ENCODE measurements around the gene SASH1. TPM values are rescaled to one million over a fixed set of nuclear protein-coding genes. Genes with fewer than 3 reads are reported as not detected.

SASH1 gene
- polyA plus RNA-seq, 12 donors: 40.5 to 57.4 (median 47.6) TPM; not detected in 1

DNA sequence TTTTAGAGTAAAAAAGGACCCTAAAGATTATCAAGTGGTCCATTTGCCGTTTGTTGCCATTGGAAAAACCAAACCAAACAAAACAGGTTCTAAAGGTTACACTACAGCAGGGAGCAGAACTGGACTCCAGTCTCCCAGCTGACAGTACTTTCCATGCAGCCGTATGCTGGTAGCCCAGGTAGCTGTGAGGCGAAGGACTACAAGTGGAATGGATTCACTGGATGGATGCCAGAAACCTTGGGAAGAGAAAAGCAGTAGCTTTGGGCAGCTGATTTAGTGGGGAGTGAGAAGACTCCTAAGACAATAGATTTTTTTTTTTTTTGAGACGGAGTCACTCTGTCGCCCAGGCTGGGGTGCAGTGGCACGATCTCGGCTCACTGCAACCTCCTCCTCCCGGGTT is 88.3 kb downstream of the SASH1 start:
- DNase-seq: no peak

DNA sequence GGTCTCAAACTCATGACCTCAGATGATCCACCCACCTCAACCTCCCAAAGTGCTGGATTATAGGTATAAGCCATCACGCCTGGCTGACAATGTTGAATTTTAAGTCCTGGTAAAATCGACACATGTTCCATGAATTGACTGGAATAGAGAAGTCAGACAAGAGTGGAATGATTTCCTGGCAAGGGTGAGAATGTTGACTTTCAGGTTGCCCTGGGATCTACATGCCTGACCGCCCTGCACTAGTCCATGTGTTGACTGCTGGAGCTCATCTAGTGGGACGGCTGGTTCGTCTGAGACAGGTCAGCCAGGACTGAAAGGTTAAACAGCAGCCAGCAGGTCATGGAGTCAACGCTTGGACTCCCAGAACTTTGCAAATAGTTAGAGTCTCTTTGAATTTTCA is 88.8 kb downstream of the SASH1 start:
- DNase-seq: no peak

GRCh38 chr6:148431840-148432239 is 89.2 kb downstream of the SASH1 start:
- no peak for DNase-seq

- peak; percentile 63 for DNase-seq
These were observed 90.0 kb downstream of the SASH1 start for GRCh38 chr6:148432462-148433195.

DNA sequence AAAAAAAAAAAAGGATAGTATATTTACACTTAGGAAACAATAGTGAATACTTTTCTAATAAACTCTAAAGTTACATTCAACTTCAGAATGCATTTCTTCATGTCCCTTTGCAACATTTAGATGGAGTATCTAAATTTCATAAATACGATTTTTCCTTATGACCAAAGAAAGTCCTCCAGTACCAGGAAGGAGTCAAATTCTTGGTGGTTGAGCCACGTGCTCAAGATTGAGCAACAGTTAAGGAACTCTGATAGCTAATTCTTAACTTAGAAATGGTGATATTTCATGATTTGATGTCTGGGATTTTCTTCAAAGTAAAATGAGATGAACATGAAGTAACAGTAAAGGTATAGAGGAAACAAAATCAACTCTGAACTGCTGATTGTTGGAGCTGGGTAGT is 92.7 kb downstream of the SASH1 start:
- no peak for DNase-seq

- DNase-seq: no peak
These were observed 93.8 kb downstream of the SASH1 start for GRCh38 chr6:148436466-148436865.

GRCh38 chr6:148438632-148439031 is 96.0 kb downstream of the SASH1 start:
- no peak for DNase-seq

GRCh38 chr6:148440016-148440415 is 97.4 kb downstream of the SASH1 start:
- no peak for DNase-seq

GRCh38 chr6:148440877-148441453 is 98.3 kb downstream of the SASH1 start:
- DNase-seq: no peak

DNA sequence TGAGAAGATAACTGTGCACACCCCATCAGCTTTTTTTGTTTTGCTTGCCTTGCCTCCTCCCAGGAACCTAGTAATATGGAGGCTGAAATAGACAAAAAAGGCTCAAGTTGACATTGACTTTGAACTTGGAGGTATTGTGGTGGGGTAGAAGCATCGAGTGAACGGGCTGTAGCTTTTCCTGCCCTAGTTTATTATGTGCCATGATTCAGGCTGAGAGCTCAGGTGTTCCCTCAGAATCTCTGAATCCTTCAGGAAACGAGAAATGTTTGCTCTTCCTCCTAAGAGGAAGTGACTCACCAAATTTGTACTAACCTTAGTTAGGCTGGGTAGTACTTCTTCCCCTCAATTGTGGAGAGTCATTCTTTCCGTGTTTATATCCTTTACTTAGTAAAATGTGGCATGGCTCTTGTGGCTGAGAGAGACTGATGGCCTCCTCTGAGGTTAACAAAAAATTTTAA is 98.8 kb downstream of the SASH1 start:
- no peak for DNase-seq

GRCh38 chr6:148443798-148444560 is 101.3 kb downstream of the SASH1 start:
- no peak for DNase-seq

DNA sequence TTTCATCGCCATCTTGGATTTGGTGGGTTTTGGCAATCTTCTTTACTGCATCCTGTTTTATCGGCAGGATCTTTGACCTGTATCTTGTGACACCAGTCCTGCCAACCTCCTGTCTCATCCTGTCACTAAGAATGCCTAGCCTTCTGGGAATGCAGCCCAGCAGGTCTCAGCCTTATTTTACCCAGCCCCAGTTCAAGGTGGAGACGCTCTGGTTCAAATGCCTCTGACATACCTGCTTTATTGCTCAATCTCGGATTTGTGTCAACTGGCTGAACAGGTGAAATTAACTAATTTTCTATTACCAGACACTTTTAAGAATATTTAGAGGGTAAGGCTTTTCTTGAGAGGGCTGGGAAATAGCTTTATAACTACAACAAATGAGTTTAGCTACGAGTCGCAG is 102.5 kb downstream of the SASH1 start:
- no peak for DNase-seq

GRCh38 chr6:148445620-148446019 is 103.0 kb downstream of the SASH1 start:
- no peak for DNase-seq

DNA sequence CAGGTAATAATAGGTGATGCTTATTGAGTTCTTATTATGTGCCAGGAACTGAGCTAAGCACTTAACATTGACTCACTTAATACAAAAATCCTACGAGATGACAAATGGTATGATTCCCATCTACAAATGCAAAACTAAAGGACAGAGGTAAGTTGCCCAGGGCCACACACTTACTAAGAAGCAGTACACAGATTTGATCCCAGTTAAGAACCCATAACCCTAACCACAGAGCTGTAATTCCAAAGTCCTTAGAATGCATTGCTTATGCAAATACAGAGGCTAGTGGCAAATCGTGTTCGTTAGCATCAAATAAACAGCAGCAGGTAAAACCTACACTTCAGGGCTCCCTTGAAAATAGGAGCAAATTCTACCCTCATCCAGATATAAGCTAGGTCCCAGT is 104.0 kb downstream of the SASH1 start:
- no peak for DNase-seq

- no peak for DNase-seq
These were observed 105.0 kb downstream of the SASH1 start for GRCh38 chr6:148447521-148448230.

DNA sequence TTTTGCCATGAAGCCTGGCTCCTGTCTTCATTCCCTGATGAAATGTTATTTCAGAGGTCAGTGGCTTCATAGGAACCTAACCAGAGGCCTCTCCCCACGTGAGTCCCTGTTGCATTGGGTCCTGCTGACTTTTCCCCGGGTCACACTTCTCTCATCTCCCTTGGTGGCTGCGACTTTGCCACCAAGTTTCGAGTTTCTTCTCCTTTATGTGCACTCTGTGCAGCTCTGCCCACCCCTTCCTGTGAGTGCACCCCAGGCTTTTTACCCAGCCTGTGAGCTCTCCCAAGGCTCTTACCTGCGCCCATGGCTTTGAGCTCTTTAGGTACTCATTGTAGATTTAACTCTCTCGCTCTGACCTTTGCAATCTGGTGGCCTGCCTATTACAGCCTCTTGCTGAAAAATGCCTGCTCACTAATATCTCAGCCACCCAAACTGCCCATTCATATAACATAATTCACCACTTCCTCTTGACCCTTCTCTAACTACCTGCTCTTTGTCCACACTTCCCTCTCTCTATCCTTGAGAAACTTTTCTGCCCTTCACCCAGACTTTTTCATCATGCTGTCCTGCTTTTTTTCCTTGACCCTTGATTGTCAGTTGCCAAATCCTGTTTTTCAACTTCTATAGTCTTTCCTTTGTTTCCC is 105.9 kb downstream of the SASH1 start:
- no peak for DNase-seq

- DNase-seq: no peak
These were observed 108.2 kb downstream of the SASH1 start for GRCh38 chr6:148450866-148451265.

- DNase-seq: no peak
These were observed 109.1 kb downstream of the SASH1 start for GRCh38 chr6:148451690-148452089.

DNA sequence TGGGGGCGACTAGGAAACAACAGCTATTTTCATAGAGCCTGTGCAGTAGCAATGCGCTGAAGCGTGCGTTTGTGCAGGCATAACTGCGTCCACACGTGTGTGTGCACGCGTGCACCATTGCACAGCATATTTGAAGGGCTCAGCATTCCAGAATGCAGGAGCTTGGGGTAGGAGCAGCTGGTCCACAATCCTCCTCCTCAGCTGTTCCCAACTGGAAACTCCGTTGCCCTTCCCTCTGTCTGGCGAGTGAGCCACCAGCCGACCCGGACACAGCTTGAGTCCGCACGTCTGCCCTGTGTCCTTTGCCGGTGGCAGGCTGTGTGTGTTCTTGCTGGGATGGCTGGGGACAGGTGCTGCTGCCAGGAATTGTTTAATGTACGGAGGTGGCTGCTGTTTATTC is 110.2 kb downstream of the SASH1 start:
- no peak for DNase-seq

DNA sequence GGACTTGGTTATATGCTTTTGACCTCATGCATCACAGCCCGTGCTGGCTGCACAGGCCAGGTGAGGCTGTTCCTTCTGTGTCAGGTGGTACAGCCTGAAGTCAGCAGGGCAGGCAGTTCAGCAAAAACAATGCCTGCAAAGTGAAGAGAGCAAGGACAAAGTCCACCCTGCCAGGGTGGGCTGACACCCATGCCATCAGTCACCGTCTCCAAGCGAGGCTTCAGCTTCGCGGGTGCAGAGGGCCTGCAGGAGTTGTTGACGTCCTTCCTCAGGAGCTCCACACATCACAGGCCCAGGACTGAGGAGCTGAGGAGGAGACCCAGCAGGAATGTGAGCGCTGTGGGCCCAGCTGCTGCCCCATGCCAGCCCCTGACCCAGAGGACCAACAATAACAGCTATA is 111.3 kb downstream of the SASH1 start:
- no peak for DNase-seq

DNA sequence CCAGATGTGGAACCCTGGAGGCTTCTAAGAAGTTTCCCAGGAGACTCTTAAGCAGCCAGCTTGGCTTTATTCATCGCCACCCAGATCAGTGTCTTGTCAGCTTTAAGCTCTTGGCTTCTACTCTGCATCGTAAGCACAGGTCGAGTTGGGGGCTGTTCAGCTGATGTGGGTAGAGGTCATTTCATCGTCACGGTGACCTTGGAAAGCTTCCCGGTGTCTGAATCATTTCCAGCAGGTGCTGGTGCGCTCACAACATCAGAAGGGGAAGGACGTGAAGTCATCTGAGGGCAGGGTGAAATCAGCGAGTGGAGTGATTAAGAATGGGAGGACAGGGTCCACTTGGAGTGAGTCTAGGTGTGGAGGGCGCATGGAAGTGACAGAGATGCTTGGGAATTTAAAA is 112.6 kb downstream of the SASH1 start:
- DNase-seq: no peak
